ENCODE results near the gene KIAA1549.

The KIAA1549 gene

DNA sequence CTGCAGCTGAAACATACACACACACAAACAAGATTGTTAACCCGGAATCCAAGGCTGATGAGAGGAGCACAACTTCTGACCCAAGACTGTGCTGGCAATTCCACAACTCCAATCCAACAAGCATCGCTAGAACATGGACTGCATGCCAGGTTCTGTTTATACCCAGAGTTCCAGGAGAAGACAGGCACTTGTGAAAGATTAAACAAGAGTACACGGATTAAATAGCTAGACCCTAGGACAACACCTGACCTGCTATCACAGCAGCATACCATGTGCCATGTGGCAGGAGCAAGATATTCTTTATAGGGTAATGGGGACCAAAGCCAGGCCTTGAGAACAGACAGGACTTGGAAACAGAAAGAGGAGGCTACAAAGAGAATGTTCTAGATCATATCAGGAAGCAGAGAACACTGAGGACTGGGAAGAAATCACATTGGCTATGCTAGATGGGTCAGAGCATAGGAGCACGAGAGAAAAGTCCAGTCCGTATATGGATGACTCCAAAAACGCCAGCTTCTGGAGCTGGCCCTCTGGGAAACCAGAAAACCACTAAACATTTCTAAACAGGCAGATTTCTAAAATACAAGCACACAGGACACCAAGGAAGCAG is 99.5 kb downstream of the KIAA1549 start:
- no peak for DNase-seq (ENCODE audit: low spot score)

DNA sequence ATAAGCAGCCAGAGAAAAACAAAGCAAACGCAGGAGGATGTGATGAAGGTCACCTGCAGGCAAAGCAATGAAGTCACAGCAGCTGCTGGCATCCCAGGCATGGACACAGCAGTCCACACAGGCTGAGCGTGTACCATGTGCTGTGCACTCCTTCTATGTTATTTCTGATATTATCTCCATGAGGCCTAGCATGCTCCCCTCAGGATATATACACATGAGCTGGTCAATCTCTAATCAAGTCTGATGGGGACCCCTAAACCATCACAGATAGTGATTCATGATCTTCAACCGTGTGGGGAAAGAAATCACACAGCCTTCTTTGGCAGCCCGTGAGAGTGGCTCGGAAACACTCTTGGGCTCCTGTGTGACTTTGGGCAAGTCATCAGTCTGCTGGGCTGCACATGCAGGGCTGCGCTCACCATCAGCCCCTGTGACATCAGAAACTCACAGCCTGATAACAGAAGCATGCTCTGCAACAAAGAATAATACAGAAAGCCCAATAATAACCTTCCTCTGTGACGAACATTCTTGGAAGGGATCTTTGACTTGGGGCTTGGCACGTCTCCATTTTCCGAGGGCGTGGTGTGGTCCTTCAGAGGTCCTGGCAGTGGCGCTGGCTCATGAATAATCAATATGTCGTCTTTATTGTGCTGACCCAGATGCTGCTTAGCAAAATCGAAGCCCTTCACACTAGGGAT is 100.2 kb downstream of the KIAA1549 start:
- no peak for DNase-seq (ENCODE audit: low spot score)

DNA sequence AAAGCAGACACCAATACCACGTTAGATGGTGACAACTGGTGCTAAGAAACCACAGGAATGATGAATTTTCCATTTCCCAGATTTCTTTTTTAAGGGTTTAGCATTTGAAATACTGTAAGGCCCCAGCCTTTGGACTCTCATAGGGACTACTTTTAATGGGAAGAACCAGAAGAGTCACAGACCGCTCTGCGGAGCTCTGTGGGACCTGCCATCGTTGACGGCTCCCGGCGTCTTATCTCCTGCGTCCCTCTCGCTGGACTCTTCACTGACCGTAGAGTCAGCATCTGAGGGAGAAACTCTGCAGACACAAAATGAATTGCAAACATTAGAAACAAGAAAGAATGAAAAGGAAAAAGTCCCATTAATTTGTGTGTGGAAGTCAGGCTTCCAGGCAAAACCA is 101.8 kb downstream of the KIAA1549 start:
- no peak for DNase-seq (ENCODE audit: low spot score)

DNA sequence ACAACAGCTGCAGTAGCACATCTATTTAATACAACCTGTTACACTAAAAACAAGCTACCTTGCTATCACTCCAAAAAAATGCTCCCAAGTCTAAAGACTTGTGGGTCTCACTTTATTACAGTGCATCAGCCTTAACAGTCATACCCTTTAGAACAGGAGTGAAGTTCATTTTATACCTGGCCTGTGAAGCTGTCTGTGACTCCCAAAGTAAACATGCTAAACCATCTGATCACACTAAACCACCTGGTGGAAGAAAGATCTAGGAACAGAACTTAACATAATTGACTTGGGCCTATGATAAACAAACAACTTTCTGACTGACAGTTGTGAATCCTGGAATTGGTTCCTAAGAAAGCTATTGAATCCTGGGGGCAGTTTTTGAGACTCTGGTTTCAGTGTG is 102.3 kb downstream of the KIAA1549 start:
- no peak for DNase-seq (ENCODE audit: low spot score)

DNA sequence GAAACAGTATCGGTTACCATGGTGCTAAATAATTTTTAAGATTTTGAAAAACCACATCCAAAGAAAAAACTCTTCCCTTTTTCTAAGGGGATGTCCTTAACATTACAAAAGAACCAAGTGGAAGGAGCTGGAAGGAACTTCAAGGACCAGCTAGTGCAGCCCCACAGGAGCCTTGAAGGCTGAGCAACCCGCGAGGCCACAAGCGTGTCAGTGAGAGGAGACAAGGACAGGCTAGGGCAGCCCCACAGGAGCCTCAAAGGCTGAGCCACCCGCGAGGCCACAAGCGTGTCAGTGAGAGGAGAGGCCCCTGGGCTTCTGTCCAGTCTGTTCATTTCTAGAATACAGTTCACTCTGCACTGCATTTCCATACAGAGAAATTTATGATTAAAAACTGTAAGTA is 103.1 kb downstream of the KIAA1549 start:
- no peak for DNase-seq (ENCODE audit: low spot score)

DNA sequence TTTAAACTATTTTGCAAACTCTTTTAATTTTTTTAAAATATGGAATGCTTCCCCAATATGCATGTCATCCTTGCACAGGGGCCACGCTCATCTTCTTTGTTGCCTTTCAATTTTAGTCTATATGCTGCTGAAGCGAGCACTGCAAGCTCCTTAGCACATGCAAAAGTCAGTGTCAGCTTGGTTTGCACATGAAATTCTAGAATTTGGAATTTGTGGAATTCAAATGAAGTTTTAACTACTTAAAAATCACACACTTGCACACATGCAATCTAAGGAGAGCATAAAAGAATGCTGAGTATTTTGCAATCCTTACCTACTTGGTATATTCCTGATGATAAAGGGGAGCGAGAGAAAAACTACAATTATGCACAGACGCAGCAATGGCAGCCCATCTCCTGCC is 104.9 kb downstream of the KIAA1549 start:
- no peak for DNase-seq (ENCODE audit: low spot score)

DNA sequence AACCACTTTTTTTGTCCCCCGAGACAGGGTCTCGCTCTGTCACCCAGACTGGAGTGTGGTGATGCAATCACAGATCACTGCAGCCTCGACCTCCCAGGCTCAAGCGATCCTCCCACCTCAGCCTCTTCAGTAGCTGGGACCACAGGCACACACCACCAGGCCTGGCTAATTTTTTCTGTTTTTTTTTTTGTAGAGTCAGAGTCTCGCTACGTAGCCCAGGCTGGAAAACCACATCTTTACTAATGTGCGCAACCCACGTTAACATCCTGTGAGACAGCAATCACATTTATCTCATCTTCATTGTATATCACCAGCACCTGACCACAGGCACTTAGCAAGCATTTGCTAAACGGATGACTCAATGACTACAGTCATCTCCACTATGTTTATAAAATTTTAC is 105.4 kb downstream of the KIAA1549 start:
- DNase-seq (ENCODE audit: low spot score): no peak

DNA sequence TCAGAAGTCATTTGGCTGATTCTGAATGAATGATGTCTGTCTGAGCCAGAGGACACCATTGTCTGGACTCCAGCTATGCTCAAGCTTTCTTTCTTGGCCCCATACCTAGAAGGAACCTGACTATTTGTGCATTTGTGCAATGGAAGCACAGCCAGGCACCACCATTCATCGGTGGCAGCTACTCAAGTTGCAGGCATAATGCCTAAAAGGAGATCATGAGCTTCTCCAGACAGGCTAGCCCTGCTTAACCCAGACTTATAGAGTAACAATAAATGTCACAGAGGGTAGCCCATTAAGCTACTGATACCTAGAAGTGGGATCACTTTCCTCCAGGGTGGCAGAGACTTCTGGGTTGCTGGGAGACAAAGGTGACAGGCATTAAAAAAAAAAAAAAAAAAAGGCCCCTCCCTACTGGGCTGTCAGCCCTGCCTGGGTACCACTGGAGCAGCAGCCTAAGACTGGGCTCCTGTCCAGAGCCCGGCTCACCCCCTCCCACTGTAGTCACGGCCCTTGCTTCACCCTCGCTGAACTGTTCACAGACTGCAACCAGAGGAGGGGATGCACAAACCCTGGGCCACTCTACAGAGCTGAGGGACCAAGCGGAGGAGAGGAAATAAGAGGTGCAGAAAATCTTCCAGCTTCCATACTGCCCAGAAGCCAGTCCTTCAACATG is 107.8 kb downstream of the KIAA1549 start:
- no peak for DNase-seq (ENCODE audit: low spot score)

DNA sequence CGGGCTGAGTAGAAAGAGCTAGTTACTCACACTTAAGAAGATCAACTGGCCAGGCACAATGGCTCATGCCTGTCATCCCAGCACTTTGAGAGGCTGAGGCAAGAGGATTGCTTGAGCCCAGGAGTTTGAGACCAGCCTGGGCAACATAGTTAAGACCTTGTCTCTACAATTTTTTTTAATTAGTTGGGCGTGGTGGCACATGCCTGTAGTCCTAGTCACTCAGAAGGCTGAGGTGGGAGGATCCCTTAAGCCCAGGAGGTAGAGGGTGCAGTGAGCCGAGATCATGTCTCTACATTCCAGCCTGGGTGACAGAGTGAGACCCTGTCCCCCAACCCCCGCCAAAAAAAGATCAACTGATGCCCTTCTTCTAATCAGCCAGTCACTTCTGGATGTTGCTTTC is 108.6 kb downstream of the KIAA1549 start:
- no peak for DNase-seq (ENCODE audit: low spot score)

DNA sequence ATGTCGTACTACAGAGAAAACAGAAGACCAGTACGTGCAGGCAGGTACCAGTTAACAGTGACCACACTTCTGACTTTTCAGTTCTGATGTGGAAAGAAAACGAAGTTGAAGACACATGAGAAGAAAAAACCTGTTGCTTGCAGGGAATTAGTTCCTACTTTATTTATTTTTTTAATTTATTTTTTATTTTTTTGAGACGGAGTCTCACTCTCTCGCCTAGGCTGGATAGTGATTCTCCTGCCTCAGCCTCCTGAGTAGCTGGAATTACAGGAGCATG is 109.4 kb downstream of the KIAA1549 start:
- DNase-seq (ENCODE audit: low spot score): no peak

DNA sequence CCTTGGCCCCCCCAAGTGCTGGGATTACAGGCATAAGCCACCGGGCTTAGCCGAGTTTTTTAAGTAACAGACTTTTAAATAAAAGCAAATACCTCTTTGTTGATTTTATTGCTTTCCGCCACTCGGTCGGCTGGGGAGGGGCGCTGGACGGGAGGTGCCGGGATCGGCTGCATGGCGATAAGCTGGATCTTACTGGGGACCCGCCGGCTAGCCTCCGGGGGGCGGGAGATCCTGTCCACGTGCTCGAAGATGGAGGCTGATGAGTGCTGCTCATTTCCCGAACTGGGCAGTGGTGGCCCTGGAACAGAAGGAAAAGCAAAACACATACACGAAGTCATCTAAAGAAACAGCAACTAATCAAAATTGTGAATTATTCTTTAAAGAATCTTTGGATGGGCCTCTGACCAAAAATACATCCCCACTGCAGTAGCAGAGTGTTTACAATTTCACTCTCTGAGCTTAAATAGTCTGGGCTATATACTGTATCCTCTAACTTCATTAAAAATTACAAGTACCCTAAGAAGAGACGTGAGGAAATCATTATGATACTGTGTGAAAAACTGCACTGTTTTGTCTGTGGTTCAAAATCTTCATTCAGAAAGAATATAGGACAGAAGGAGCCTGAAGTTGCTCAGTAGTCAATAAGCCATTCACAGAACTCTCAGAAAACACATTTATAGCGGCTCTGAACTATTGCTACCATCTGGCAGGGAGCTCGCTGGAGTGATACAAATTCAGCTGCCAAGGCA is 110.0 kb downstream of the KIAA1549 start:
- DNase-seq (ENCODE audit: low spot score): no peak

DNA sequence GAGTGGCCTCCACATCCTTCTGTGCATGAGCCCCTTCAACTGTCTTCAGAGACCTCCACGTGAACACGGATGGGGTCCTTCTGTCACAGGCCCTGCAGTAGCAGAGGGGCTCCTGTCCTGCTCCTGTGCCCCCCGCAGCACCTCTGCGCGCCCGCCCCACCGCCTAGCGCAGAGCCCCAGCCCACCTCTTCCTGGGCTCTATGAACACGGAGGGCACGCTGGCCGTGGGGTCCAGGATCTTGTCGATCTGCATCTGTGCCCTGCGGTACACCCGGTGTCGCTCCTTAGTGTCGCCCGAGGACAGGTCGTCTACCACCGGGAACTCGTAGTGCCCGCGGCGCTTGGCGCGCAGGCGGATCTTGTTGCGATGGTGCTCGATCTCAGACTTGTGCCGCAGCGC is 111.8 kb downstream of the KIAA1549 start:
- no peak for DNase-seq (ENCODE audit: low spot score)

DNA sequence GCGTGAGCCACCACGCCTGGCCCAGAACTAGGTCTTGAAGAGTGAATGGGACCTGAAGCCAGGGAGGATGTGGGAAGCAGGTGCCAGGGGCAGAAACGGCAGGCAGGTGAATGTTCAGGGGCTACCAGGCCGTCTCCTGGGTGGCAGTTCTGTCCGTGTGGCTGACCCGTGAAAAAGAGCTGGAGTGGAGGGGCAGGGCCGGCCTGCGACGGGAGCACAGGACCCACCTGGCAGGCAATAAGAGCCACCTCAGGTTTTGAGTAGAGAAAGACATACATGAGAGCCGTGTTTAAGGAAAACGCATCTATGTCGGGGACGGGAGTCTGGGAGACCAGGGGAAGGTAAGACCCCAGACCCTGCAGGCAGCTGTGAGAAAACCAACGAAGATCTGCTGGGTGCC is 112.5 kb downstream of the KIAA1549 start:
- DNase-seq (ENCODE audit: low spot score): no peak

DNA sequence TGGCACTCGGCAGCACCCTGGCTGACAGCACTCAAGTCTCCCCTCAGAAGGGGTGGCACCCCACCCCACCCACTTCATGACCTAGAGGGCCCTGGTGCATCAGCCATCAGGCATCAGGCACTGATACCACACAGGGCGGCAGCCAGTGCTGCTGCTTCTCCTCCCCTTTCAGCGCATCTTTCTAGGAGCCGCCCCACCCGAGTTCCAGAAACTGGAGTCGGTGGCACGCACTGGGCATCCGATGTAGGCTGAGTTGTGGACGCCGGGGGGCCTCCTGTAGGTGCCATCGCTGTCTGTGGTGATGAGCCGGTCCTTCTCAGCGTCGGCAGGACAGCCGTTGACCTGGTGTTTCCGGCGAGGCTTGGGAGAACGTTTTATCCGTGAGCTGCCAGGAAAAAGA is 113.4 kb downstream of the KIAA1549 start:
- no peak for DNase-seq (ENCODE audit: low spot score)

DNA sequence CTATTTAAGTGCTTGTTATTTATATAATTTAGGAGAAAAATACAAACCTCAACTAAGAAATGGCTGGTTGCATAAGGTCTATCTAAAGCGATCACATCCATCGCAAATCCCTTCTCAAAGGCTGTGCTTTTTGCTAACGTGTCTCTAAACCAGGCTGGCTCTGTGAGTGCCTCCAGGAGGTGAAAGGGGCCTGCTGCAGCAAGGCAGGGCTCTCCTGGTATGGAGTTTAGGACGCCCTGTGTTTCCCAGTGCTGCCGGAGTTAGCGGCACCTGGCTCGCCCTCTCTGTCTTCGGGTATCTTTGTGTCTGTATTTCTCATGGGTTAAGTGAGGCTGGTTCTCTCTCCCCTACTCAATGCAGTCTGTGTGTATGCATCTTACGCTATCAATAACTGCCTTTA is 114.8 kb downstream of the KIAA1549 start:
- no peak for DNase-seq (ENCODE audit: low spot score)

DNA sequence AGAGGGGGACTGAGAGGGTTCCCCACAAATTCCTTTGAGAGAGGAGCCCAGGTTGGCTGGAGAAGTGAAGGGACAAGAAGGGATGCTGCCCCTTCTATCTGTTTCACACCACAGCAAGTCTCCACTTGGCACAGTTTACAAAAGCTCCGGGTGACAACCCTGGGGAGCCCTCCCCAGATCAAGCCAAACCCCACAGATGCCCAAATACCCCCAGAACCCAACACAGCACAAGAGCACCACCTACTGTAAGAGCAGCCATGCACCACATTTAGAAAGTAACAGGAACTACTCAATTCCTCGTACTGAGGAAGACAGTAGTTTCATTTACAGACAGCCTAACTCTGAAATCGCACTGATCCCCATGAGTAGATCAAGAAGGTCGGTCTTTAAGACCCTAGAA is 115.3 kb downstream of the KIAA1549 start:
- DNase-seq (ENCODE audit: low spot score): no peak

DNA sequence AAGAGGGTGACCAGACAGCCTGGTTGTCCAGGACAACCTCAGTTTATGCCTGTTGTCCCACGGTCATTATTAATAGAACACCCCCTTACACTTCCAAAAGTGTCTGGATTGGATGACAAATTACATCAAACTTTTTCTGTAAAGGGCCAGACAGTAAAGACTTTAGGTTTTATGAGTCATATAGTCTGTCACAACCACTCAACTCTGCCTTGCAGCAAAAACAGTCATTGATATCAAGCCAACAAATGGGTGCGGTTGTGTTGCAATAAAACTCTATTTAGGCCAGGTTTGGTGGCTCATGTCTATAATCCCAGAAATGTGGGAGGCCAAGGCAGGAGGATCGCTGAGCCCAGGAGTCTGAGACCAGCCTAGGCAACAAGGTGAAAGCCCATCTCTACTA is 116.5 kb downstream of the KIAA1549 start:
- DNase-seq (ENCODE audit: low spot score): no peak

DNA sequence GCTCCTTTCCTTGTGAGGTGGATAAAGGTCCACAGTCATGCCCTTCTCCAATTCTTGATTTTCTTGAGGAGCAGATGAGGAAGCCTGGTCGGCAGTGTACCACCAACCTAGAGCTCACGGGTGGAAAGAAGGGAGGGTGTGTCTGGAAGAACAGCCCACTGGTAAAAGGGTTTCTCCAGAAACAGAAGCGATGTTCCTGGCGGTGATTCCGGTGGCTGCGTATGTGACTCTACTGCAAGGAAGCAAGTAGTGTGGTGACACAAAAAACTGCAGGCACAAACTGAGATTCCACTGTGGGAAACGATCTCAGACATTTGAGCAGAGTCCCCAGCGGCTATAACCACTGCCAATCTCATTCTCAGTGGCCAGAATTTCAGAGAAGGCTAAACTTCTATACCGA is 117.3 kb downstream of the KIAA1549 start:
- no peak for DNase-seq (ENCODE audit: low spot score)

DNA sequence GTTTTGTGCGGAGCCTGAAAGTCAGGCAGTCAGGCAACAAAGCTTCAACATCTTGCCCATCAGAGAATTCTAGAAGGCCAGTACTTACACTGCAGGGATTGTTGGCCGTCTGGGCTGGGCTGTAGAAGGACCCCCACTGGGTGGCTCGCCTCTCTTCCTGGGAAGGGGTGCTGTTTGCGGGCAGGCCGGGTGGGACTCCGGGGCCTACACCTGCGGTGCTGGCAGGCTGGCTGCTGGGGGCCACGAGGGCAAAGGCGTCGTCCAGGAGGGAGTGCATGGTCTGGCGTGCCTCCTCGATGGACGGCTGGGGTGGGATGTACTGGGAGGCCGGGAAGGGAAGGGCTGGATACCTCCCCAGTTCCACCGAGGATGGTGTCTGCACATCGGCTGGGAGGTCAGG is 120.1 kb downstream of the KIAA1549 start:
- no peak for DNase-seq (ENCODE audit: low spot score)

DNA sequence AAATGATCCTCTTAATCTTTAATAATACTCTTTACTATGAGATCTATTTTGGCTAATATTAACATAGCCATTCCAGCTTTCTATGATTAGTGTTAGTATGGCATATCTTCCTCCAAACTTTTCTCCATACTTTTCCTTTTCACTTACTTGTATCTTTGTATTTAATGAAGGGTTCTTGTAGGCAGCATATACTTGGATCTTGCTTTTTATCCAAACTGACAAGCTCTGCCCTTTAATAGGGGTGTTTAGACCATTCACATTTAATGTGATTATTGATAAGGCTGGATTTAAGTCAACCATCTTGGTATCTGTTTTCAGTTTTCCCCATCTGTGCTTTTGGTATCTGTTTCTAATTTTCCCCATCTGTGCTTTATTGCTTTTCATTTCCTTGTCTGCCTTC is 123.5 kb downstream of the KIAA1549 start:
- DNase-seq (ENCODE audit: low spot score): no peak

DNA sequence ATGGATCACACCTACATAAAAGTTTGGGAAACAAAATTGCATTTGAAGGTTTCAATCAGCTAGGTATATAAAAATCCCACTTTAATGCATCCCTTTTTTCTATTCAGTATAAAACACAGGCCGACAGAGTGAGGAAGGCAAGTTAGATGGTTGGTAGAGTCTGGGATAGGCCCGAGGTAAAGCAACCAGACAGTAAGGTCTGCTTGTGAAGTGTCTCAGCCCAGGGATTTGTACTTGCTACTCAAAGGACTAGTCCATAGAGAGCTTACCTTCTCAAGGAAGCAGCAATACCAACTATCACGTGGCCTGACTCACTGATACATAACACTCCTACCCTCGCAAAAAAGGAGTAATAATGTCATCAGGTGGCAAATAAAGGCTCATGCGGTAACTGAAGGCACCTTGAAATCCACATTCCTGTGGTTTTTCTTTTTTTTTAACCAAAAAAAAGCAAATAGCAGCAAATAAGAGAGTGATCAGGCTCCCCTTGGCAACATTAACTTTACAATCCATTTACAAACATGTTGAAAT is 127.0 kb downstream of the KIAA1549 start:
- DNase-seq (ENCODE audit: low spot score): no peak

DNA sequence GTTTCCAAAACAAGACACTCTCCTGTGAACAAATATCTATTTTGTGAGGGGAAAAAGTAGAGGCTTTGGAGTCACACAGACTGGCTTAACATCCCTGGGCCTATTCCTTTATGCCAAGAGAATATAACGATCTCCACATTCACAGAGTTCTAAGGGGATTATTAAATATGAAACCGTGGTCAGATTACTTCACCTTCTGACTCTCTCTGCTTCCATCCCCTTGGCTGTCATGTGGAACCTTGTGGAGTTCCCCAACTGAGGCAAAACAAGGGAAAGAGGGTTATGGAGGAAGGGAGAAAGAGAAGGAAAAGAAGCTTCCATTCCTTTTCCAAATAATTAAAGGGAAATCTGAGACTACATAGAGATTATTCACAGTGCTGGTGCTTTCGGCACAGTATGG is 127.7 kb downstream of the KIAA1549 start:
- DNase-seq (ENCODE audit: low spot score): no peak

DNA sequence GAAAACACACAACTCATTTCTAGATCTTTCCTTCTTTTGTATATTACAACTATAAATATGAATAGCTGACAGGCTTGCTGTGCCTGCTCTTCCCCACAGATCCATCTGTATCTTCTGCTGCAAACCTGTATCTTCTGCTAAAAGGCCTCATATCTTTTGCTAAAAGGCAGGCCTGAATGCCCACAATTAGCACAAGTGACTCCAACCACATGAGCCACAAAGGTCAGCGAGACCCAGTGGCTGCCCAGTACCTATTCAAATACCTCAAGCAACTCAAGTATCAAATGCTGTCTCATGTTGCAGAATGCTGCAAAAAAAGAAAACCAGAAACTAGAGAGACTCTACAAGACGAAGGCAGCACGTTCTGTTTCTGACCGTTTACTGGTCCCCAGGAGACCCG is 128.7 kb downstream of the KIAA1549 start:
- DNase-seq (ENCODE audit: low spot score): no peak
